GM12878 (cell line): ENCODE measurements around the gene NAALADL2. TPM values are rescaled to one million over a fixed set of nuclear protein-coding genes. Genes with fewer than 3 reads are reported as not detected.

Source experiments
- ATAC-seq: fragments of 200-7000 bp; cut with Tn5 transposase; 3 replicates; pipeline ENCODE4 v1.9.1; 2020; ENCODE audit warnings: mild to moderate bottlenecking, moderate library complexity
- BruUV-seq: library from RNA; stranded (reverse); fragments of 400-500 nt; replicated peaks from 2 replicates; lab custom pipeline; 2021; lab: Mats Ljungman, UMichigan
- CTCF ChIA-PET: fragments of 300-600 bp; sonication (Branson Sonifier 250); formaldehyde crosslinking; extraction: SDS; loops from one replicate; lab custom pipeline; 2021; ENCODE audit warnings: inconsistent platforms; lab: Yijun Ruan, JAX
- POLR2A ChIA-PET: fragments of 350-600 bp; formaldehyde crosslinking; extraction: SDS; loops from one replicate; lab custom pipeline; 2021; ENCODE audit warnings: inconsistent platforms; lab: Charles Lee
- RAD21 ChIA-PET: fragments of 300-600 bp; sonication (Branson Sonifier 250); formaldehyde crosslinking; loops from one replicate; lab custom pipeline; 2023; ENCODE audit warnings: antibody characterized with exemption; ENCODE audit not compliant: unreplicated experiment; lab: Charles Lee
- SMC1A ChIA-PET: fragments of 300-600 bp; sonication (Branson Sonifier 250); formaldehyde crosslinking; loops from one replicate; lab custom pipeline; 2023; ENCODE audit not compliant: unreplicated experiment, uncharacterized antibody; lab: Charles Lee
- DNase-seq: peaks from one replicate; pipeline ENCODE4 v3.0.0-alpha.2; 2011; ENCODE audit warnings: low read depth, low spot score
- FAIRE-seq: peaks from 3 replicates; lab custom pipeline; 2011; peaks lifted over from hg19 to GRCh38; lab: Jason Lieb, UNC
- H2AFZ ChIP-seq: 2 replicates; pipeline ENCODE4 v1.6.0; 2011; ENCODE audit warnings: low read depth, low read length, control low read depth; ENCODE audit not compliant: control insufficient read depth
- H3K27ac ChIP-seq: 2 replicates; pipeline ENCODE4 v1.5.1; 2011; ENCODE audit warnings: control low read depth; ENCODE audit not compliant: control insufficient read depth, insufficient read depth
- H3K27me3 ChIP-seq, 2 experiments: replicated peaks in 1 of 2; 2 replicates each; pipeline versions ENCODE4 v1.6.0 to v1.6.1; 2011; ENCODE audit warnings: low read length in 1 of 2; ENCODE audit not compliant: control insufficient read depth in 2 of 2, insufficient read depth in 2 of 2
- H3K36me3 ChIP-seq, 2 experiments: 2 replicates each; pipeline ENCODE4 v1.5.1; 2011; ENCODE audit warnings: low read length in 1 of 2; ENCODE audit not compliant: control insufficient read depth in 2 of 2, insufficient read depth in 2 of 2
- H3K4me1 ChIP-seq: 2 replicates; pipeline ENCODE4 v1.6.1; 2011; ENCODE audit warnings: mild to moderate bottlenecking, low read length, moderate library complexity, mixed read lengths; ENCODE audit not compliant: control insufficient read depth, insufficient read depth
- H3K4me2 ChIP-seq: 2 replicates; pipeline ENCODE4 v1.6.0; 2011; ENCODE audit warnings: control low read depth; ENCODE audit not compliant: control insufficient read depth, insufficient read depth
- H3K4me3 ChIP-seq: fragments of 200-600 bp; sonication (generic); 2 replicates; pipeline ENCODE4 v1.5.1; 2016
- H3K79me2 ChIP-seq: 2 replicates; pipeline ENCODE4 v1.6.0; 2011; ENCODE audit warnings: low read length; ENCODE audit not compliant: control insufficient read depth, insufficient read depth
- H3K9ac ChIP-seq: 2 replicates; pipeline ENCODE4 v1.8.0; 2011; ENCODE audit warnings: low read length, control low read depth, mixed read lengths; ENCODE audit not compliant: control insufficient read depth, insufficient read depth
- H3K9me3 ChIP-seq: replicated peaks from 3 replicates; pipeline ENCODE4 v1.5.1; 2011; ENCODE audit warnings: mild to moderate bottlenecking, low read length; ENCODE audit not compliant: control insufficient read depth, insufficient read depth
- H4K20me1 ChIP-seq: 2 replicates; pipeline ENCODE4 v1.6.0; 2011; ENCODE audit not compliant: control insufficient read depth, insufficient read depth
- ATF2 ChIP-seq: IDR thresholded peaks from 2 replicates; pipeline ENCODE4 v1.6.1; 2012; ENCODE audit warnings: low read length, inconsistent platforms
- ATF3 ChIP-seq: IDR thresholded peaks from 2 replicates; pipeline ENCODE4 v1.6.1; 2011; ENCODE audit warnings: low read depth, mild to moderate bottlenecking, low read length, moderate library complexity, borderline replicate concordance; ENCODE audit errors: extremely low read depth
- CEBPB ChIP-seq, 2 experiments: fragments of 150-350 bp in 1 of 2; IDR thresholded peaks; 2 replicates each; pipeline ENCODE4 v1.6.1; 2012 to 2014; ENCODE audit warnings: low read depth in 2 of 2, low read length in 2 of 2, borderline replicate concordance in 1 of 2, inconsistent platforms in 1 of 2
- IRF3 ChIP-seq: fragments of 450-650 bp; IDR thresholded peaks from 2 replicates; pipeline ENCODE4 v1.6.1; 2014; ENCODE audit warnings: mild to moderate bottlenecking
- IRF4 ChIP-seq: IDR thresholded peaks from 2 replicates; pipeline ENCODE4 v1.6.1; 2011; ENCODE audit warnings: low read depth, low read length
- NR2C2 ChIP-seq: IDR thresholded peaks from 2 replicates; pipeline ENCODE4 v1.6.1; 2011; ENCODE audit warnings: borderline replicate concordance, low read depth; ENCODE audit not compliant: control insufficient read depth, insufficient read length
- NR2F1 ChIP-seq: fragments of 450-650 bp; conservative IDR thresholded peaks from 2 replicates; pipeline ENCODE4 v1.6.1; 2017; ENCODE audit warnings: mild to moderate bottlenecking
- ZNF24 ChIP-seq: fragments of 450-650 bp; IDR thresholded peaks from 2 replicates; pipeline ENCODE4 v1.6.1; 2017; ENCODE audit warnings: antibody characterized with exemption, mild to moderate bottlenecking
- WGBS: methylation state at CpG from one replicate; pipeline ENCODE4 v1.1.6; 2016; ENCODE audit warnings: low lambda C conversion rate; ENCODE audit not compliant: insufficient replicate concordance, insufficient coverage; ENCODE audit errors: missing lambda C conversion rate; 5-methylcytosine and 5-hydroxymethylcytosine counted together
- in situ Hi-C: fragments of 300-500 bp; cut with MboI; formaldehyde crosslinking; loops from 9 replicates; pipeline ENCODE4 v1.14.3; 2018; ENCODE audit warnings: mixed read lengths
- intact Hi-C: fragments of 100-400 bp; cut with micrococcal nuclease; formaldehyde crosslinking; loops from one replicate; pipeline ENCODE4 v1.14.2; 2022; ENCODE audit not compliant: unreplicated experiment
- polyA plus RNA-seq, 11 experiments: library from polyadenylated mRNA; depleted of rRNA in 4 of 11; unstranded in 6 of 11; stranded (reverse) in 5 of 11; fragments of >200 nt; fragmentation: Nextera tagmentation in 4 of 11; fragmentation: Illumina TruSeq in 1 of 11; extraction: Ambion mirVana in 4 of 11; extraction: Trizol in 1 of 11; gene quantifications; 1 replicate in 1 of 11; 2 replicates in 10 of 11; pipeline versions ENCODE4 v1.2.1 to v1.2.3, GENCODE V29; 2011 to 2016; ENCODE audit warnings: inconsistent platforms in 2 of 11, missing spikeins in 2 of 11, low read depth in 1 of 11
- total RNA-seq, 4 experiments: library from RNA; depleted of rRNA in 3 of 4; stranded (reverse); fragments of >200 nt in 3 of 4; fragmentation: Illumina TruSeq in 1 of 4; extraction: Trizol in 1 of 4; gene quantifications; 2 replicates each; pipeline versions ENCODE4 v1.2.1 to v1.2.3, GENCODE V29; 2013 to 2021
- TF ChIP-seq, protein P1 (sequence below): fragments of 450-650 bp; formaldehyde crosslinking; IDR thresholded peaks from 2 replicates; pipeline ENCODE4 v1.4.0; 2020; ENCODE audit warnings: mild to moderate bottlenecking, moderate library complexity

NAALADL2 gene
- total and polyA plus RNA-seq, 10 of the 15 experiments (the other 5 are each of a cell fraction or from before 2014, with no cell fraction given) = 0.06 to 10.8 (median 0.46) TPM

DNA sequence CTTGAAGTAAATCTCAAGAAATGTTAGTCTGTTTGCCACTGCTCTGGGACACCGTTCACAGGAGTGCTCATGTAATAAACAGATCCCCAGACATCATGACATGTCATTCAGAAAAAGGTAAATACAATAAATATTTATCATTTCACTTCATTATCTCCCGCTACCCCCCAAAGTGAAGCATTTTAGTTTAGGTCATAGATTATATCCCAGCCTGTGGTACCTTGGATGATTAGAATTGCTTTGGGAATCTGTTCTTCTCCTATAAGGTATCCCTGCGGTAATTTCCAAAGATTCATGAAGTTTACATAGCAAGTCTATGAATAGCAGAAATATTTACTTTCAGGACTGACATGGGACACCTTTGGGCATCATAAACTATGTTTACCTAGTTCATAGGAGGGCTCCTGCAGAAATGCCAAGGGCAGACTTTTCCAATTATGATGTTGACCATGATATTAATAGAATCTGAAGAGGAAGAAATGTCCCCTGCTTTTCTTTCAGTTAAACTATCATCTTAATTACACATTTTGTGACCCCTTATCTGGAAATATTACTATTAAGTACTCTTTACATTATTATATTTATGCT is 268.0 kb downstream of the NAALADL2 start:
- no TSS peak for BruUV-seq
- in situ Hi-C loops = no loop called here

GRCh38 chr3:175129126-175129525 is 270.0 kb downstream of the NAALADL2 start:
- Histone ChIP-seq H3K4me2 (no peak overlapping the region), H2AFZ (no peak overlapping the region), H3K27ac (no peak overlapping the region), H3K9ac (no peak overlapping the region), H4K20me1 (no peaks in the 10 kb centered on the region), H3K27me3 (no peaks in the 10 kb centered on the region), H3K4me1 (no peaks in the 10 kb centered on the region), H3K79me2 (no peaks in the 10 kb centered on the region), H3K36me3 (no peaks in the 10 kb centered on the region), H3K9me3 (no peaks in the 10 kb centered on the region), H3K4me3 (no peak overlapping the region)
- ChIA-PET RAD21 (no interaction called here), CTCF (no interaction called here), SMC1A (interaction anchor here (0.6 kb wide), 1 partner anchor 103 kb away, joined by 3 read pairs; no protein-coding TSS in a partner anchor), POLR2A (no interaction called here)
- intact Hi-C loops (no loop called here), in situ Hi-C loops (no loop called here)
- WGBS = 0% methylated on average over 2 of the region's 2 CpGs
- FAIRE-seq = no peak
- no peak for ATAC-seq
- DNase-seq = no peak
- no TSS peak for BruUV-seq
- TF ChIP-seq ATF2 (no peak), NR2C2 (no peak), NR2F1 (no peak), ZNF24 (no peak), IRF4 (no peak), IRF3 (no peak), CEBPB (IDR thresholded peaks at IDR 0.05; ENCODE audit: borderline replicate concordance in 1 of 2, low read depth in 2 of 2, low read length in 2 of 2) (no peak)
- TF ChIP-seq, protein P1, sequence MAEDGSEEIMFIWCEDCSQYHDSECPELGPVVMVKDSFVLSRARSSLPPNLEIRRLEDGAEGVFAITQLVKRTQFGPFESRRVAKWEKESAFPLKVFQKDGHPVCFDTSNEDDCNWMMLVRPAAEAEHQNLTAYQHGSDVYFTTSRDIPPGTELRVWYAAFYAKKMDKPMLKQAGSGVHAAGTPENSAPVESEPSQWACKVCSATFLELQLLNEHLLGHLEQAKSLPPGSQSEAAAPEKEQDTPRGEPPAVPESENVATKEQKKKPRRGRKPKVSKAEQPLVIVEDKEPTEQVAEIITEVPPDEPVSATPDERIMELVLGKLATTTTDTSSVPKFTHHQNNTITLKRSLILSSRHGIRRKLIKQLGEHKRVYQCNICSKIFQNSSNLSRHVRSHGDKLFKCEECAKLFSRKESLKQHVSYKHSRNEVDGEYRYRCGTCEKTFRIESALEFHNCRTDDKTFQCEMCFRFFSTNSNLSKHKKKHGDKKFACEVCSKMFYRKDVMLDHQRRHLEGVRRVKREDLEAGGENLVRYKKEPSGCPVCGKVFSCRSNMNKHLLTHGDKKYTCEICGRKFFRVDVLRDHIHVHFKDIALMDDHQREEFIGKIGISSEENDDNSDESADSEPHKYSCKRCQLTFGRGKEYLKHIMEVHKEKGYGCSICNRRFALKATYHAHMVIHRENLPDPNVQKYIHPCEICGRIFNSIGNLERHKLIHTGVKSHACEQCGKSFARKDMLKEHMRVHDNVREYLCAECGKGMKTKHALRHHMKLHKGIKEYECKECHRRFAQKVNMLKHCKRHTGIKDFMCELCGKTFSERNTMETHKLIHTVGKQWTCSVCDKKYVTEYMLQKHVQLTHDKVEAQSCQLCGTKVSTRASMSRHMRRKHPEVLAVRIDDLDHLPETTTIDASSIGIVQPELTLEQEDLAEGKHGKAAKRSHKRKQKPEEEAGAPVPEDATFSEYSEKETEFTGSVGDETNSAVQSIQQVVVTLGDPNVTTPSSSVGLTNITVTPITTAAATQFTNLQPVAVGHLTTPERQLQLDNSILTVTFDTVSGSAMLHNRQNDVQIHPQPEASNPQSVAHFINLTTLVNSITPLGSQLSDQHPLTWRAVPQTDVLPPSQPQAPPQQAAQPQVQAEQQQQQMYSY (CRISPR knock-in tag) = no peak

More for the DNA sequence above, 268.0 kb downstream of the NAALADL2 start:
- Histone ChIP-seq H3K4me2 (no peak overlapping the region), H3K79me2 (no peaks in the 10 kb centered on the region), H3K4me1 (no peaks in the 10 kb centered on the region), H2AFZ (no peak overlapping the region), H3K27me3 (no peaks in the 10 kb centered on the region), H3K36me3 (no peaks in the 10 kb centered on the region), H3K9me3 (no peaks in the 10 kb centered on the region), H3K9ac (no peak overlapping the region), H4K20me1 (no peaks in the 10 kb centered on the region), H3K27ac (no peak overlapping the region), H3K4me3 (no peak overlapping the region)
- POLR2A ChIA-PET = interaction anchor here (0.7 kb wide), 1 partner anchor 1512 kb away, joined by 8 read pairs; no protein-coding TSS in a partner anchor
- CTCF ChIA-PET = interaction anchor here (0.6 kb wide), 1 partner anchor 1815 kb away, joined by 3 read pairs; no protein-coding TSS in a partner anchor
- DNase-seq (no peak), FAIRE-seq (no peak), ATAC-seq (no peak)
- RAD21 ChIA-PET = no interaction called here
- intact Hi-C loops = no loop called here
- no peak for TF ChIP-seq ATF3
- WGBS = 15% methylated on average over 3 of the region's 3 CpGs
- SMC1A ChIA-PET = interaction anchor here (1.1 kb wide), 1 partner anchor 146 kb away, joined by 3 read pairs; no protein-coding TSS in a partner anchor
